IMR-90 (cell line): ENCODE measurements around the gene ANO10.

Source experiments
- BHLHE40 ChIP-seq: fragments of 150-350 bp; IDR thresholded peaks from 2 replicates; pipeline ENCODE4 v1.6.1; 2016; ENCODE audit warnings: mild to moderate bottlenecking, low read depth, low read length
- CEBPB ChIP-seq: IDR thresholded peaks from 2 replicates; pipeline ENCODE4 v1.6.1; 2012; ENCODE audit warnings: low read depth, low read length, improper control_type of control experiment
- CTCF ChIP-seq: conservative IDR thresholded peaks from 2 replicates; pipeline ENCODE4 v1.5.1; 2012; ENCODE audit warnings: mild to moderate bottlenecking, low read depth, low read length, improper control_type of control experiment
- ELK1 ChIP-seq: fragments of 150-350 bp; IDR thresholded peaks from 2 replicates; pipeline ENCODE4 v1.6.1; 2016; ENCODE audit warnings: low read depth, mild to moderate bottlenecking, low read length, moderate library complexity, borderline replicate concordance
- FOS ChIP-seq: fragments of 150-350 bp; IDR thresholded peaks from 2 replicates; pipeline ENCODE4 v1.6.1; 2016; ENCODE audit warnings: low read depth, low read length
- MAFK ChIP-seq: IDR thresholded peaks from 2 replicates; pipeline ENCODE4 v1.6.1; 2012; ENCODE audit warnings: low read depth, low read length, improper control_type of control experiment
- MAZ ChIP-seq: IDR thresholded peaks from 2 replicates; pipeline ENCODE4 v1.6.1; 2012; ENCODE audit warnings: low read depth, mild to moderate bottlenecking, low read length, improper control_type of control experiment, moderate library complexity, borderline replicate concordance
- MXI1 ChIP-seq: IDR thresholded peaks from 2 replicates; pipeline ENCODE4 v1.6.1; 2012; ENCODE audit warnings: low read depth, mild to moderate bottlenecking, low read length, moderate library complexity, borderline replicate concordance
- POLR2A ChIP-seq: IDR thresholded peaks from 2 replicates; pipeline ENCODE4 v1.6.1; 2012; ENCODE audit warnings: mild to moderate bottlenecking, low read depth, low read length
- RCOR1 ChIP-seq: IDR thresholded peaks from 2 replicates; pipeline ENCODE4 v1.6.1; 2012; ENCODE audit warnings: mild to moderate bottlenecking, low read length, improper control_type of control experiment; ENCODE audit not compliant: insufficient replicate concordance
- SMC3 ChIP-seq: fragments of 150-350 bp; IDR thresholded peaks from 2 replicates; pipeline ENCODE4 v1.6.1; 2016; ENCODE audit warnings: low read depth, mild to moderate bottlenecking, antibody characterized with exemption, low read length, moderate library complexity
- USF2 ChIP-seq: fragments of 150-350 bp; IDR thresholded peaks from 2 replicates; pipeline ENCODE4 v1.6.1; 2017; ENCODE audit warnings: mild to moderate bottlenecking, antibody characterized with exemption, low read length, low read depth

GRCh38 chr3:43619588-43619987, 2.2 kb downstream of the ANO10 start:
- no peak for TF ChIP-seq POLR2A
- no peak for TF ChIP-seq CTCF
- no peak for TF ChIP-seq USF2
- TF ChIP-seq RCOR1 = no peak
- no peak for TF ChIP-seq BHLHE40
- no peak for TF ChIP-seq MXI1
- TF ChIP-seq MAZ = no peak
- TF ChIP-seq FOS = no peak
- TF ChIP-seq CEBPB = no peak
- no peak for TF ChIP-seq MAFK
- TF ChIP-seq SMC3 = no peak
- no peak for TF ChIP-seq ELK1
